Heart left ventricle (tissue), 13 donors: ENCODE results near the gene CRIM1.

ENCODE experiments used
- CTCF ChIP-seq, 12 donors: fragments of 200-600 bp; sonication (generic) in 4 of 12; IDR thresholded peaks; one replicate each; pipeline versions ENCODE4 v1.5.0 to v1.8.0; 2018 to 2022; ENCODE audit warnings: antibody characterized with exemption in 12 of 12, mild to moderate bottlenecking in 5 of 12
- POLR2A ChIP-seq, 2 donors: fragments of 450-650 bp; IDR thresholded peaks; one replicate each; pipeline ENCODE4 v1.6.1; 2017; ENCODE audit warnings: antibody characterized with exemption in 2 of 2, mild to moderate bottlenecking in 2 of 2, moderate library complexity in 2 of 2
- donor health status: ischemic (EF 13 %, LVEDD 7.1; RV severe dilation, severe dysfunction).
- donor health status: DM: no; HTN: yes; CAD: no.
- donor health status: DM: no; HTN: no; CAD: no.
- donor health status: ischemic (EF 25% LVEDD 6.9; RV normal size, moderate dysfunction).
- donor health status: ischemic (EF 25% LVEDD 5.7; RV mildly dilated, moderate dysfunction).
- donor health status: ischemic (EF 35%, LVEDD 5.7; RV mildly dilated, moderate dysfunction).
- donor health status: nonischemic (EF 11% LVEDD 7.7; RV severe dilation, severe dysfunction).
- donor health status: DM: yes; HTN: yes; CAD: no.
- donor health status: PGD.
- donor health status: ischemic (EF 29% LVEDD 5.4; RV normal size, mild dysfunction).
- donor health status: nonischemic (EF 23%, LVEDD 6.1; RV moderate dilation, normal function).

GRCh38 chr2:36528766-36529392 lies 173.3 kb downstream of the CRIM1 start:
- TF ChIP-seq CTCF (IDR thresholded peaks at IDR 0.05) (no peak), POLR2A (IDR thresholded peaks at IDR 0.05) (no peak)
